GM19455 (cell line): ENCODE data around the gene LRRC2.
"Not testable (repeated sequence)": the region's sequence is repeated elsewhere in the genome, so short reads cannot be mapped to it uniquely, and the experiment has no call there.

Experiments
- ATAC-seq: cut with Tn5 transposase; IDR thresholded peaks from one replicate; pipeline ENCODE4 v1.9.1; 2021; ENCODE audit not compliant: unreplicated experiment

The LRRC2 gene, protein sequence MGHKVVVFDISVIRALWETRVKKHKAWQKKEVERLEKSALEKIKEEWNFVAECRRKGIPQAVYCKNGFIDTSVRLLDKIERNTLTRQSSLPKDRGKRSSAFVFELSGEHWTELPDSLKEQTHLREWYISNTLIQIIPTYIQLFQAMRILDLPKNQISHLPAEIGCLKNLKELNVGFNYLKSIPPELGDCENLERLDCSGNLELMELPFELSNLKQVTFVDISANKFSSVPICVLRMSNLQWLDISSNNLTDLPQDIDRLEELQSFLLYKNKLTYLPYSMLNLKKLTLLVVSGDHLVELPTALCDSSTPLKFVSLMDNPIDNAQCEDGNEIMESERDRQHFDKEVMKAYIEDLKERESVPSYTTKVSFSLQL

GRCh38 chr3:46566040-46566641 is at the start of gene LRRC2:
LRRC2 (minus strand) TSS chr3:46566302; CDS start chr3:46551591, 14,711 bp downstream.
- no peak for ATAC-seq

DNA sequence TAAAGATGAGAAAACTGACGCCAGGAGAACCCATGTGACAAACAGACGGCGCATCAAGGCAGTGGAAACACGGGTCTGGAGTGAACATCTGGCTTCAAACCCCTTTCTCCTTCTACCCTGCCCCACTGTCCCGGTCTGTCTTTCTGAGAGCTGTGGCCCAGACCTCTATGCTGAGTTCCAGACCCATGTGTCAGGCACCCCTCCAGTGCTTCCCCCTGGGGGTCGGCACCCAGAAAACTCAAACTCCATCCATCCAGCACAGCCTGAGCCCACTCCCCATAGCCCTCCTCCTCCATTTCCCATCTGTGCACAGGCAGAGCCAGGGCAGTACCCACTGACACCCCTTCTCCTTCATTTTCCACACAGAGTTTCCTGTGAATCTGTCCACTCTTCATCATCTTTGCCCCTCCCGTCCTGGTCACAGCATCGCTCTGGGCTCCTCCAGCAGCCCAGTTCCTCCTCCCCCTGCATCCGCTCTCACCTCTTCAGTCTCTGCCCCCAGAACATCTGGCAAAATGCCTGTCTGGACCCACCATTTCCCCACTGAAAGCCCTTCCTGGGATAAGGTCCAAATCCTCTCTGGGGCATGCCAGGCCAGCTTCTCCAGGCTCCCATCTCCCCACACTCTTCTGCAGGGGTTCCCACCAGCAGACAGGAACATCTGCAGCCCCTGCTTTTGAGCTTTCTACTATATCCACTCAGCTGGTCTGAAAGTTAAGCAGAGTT is 49.1 kb upstream of the LRRC2 start:
- ATAC-seq: no peak

- no peak for ATAC-seq
Measured at GRCh38 chr3:46614431-46614830, 48.3 kb upstream of the LRRC2 start.

DNA sequence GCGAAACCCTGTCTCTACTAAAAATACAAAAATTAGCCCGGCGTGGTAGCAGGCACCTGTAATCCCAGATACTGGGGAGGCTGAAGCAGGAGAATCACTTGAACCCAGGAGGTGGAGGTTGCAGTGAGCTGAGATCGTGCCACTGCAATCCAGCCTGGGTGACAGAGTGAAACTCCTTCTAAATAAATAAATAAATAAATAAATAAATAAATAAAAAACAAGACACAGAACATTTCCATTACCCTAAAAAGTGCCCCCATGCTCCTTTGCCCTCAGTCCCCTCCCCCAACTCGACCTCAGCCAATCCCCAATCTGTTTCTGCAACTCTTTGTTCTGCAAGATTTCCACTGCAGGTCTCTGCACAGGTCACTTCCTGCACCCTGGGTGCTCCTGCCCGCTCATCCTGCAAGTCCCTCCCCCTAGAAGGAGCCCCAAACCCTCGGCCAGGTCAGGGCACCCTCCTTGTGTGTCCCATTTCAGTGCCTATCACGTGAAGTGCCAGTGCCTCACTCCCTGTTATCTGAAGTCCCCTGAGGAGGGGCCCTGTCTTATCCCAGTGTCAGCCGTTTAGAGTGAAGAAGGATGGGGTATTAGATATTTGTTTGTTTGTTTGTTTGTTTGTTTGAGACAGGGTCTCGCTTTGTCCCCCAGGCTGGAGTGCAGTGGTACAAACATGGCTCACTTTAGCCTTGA is 47.4 kb upstream of the LRRC2 start:
- ATAC-seq: no peak

- ATAC-seq: no peak
Measured at GRCh38 chr3:46612324-46612723, 46.2 kb upstream of the LRRC2 start, which contains the start of gene FAM240A. FAM240A (plus strand) TSS chr3:46612525; CDS start chr3:46612684, 159 bp downstream.

DNA sequence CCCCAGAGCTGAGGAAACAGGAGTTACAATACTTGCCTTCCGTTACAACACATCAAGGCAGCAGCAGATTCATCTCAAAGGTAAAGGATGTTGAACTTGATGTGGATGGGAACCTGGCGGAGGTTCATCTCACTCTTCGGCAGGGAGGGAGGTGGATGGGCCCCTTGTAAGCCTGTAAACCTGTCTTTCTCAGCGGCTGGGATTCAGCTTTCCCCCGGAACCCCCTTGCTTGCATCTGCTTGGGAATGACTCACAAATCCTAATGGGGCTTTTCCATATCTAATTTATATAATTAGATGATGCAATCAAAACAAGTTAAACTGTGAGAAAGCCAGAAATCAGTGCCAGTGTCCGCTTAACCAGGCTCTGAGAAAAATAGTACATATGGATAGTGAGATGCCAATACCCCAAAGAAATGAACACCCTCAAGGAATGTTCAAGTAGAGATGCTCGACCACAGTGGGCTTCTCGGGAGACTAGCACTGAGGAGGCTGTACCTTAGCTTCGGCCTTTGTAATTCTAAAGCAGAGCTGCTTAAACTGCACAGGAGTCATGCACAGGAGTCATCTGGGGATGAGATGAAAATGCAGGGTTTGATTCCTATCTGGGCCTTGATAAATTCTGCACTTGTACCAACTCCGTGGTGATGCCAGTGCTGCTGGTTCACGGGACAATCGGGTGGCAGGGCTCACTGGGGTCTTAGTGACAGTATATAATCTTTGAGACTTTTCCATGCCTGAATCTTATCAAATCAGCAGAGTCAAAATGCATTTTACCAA is 44.0 kb upstream of the LRRC2 start:
- no peak for ATAC-seq

GRCh38 chr3:46609212-46609721 is 43.2 kb upstream of the LRRC2 start:
- no peak for ATAC-seq

DNA sequence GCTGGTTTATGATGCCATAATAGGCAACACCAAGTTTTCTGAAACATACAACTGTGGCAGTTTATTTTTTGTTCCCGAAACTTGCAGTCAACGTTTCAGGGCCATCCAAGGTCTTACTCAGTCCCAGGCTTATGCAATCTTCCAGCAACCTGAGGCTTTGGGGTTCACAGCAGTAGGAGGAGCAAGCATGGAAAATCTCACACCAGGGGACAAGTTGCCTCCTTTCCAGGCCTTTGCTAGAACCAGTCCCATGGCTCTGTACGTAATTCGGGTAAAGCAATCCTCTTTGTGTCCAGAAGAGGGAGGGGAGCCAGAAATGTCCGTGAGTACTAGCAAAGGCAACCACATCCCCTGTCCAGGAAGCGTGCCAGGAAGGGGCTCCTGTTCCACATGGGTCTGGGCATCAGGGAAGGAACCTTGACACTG is 41.5 kb upstream of the LRRC2 start:
- no peak for ATAC-seq

DNA sequence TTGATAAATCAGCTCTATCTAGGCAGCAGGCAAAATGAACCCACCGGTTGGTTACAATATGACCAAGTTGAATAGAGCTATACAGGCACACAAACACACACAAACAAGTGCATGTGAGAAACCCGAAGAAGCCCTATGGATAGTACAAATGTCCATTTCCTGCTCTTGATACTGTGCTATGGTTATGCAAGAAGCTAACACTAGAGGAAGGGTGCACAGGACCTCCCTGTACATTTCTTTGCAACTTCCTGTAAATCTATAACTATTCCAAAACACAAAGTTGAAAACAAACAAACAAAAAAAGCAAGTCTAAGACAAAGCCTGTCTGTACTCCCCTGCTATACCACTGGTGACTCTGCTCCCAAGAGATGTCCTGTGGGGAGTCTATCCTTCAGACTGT is 38.0 kb upstream of the LRRC2 start:
- ATAC-seq: no peak

DNA sequence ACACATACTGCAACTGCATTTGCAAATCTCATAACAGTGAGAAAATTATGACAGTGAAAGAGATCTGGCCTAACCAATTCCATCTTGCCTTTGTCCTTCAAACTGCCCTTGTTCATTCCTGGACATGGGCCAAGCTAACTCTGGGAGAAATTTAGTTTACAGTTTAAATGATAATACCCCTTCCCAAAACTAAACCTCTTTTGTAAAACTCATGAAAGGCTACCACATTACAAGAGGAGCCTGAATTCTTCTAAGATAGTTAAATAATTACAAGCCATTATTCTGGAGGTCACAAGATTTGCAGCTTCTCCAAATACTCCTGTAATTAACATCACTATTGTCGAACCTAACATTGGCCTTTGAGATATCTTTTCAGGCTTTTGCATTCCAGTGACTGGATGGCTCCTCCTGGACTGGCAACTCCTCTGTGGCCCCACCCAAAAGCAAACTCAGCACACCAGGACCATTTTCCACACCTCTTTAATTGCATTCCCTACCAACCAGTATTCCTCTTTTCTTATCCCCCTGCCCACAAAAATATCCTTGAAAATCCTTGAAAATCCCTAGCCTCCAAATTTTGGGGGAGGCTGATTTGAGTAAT is 37.4 kb upstream of the LRRC2 start:
- no peak for ATAC-seq

DNA sequence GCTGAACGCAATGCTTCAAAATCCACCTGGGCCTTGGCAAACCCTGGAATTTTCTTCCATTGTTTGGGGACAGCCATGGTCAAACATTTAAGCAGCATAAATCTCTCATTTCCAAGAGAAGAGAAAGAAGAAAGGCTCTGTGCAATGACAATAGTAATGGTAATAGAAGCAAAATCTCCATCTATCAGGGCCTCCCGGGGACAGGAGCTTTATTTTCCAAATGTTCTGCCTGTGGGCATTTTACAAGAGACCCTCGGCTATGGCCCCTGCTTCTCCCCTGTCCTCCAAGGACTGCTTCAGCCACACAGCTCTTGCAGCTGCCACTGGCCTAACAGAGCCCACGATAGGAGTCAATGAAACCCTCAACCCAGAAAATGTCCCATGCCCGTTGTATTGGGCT is 33.5 kb upstream of the LRRC2 start:
- ATAC-seq: no peak

DNA sequence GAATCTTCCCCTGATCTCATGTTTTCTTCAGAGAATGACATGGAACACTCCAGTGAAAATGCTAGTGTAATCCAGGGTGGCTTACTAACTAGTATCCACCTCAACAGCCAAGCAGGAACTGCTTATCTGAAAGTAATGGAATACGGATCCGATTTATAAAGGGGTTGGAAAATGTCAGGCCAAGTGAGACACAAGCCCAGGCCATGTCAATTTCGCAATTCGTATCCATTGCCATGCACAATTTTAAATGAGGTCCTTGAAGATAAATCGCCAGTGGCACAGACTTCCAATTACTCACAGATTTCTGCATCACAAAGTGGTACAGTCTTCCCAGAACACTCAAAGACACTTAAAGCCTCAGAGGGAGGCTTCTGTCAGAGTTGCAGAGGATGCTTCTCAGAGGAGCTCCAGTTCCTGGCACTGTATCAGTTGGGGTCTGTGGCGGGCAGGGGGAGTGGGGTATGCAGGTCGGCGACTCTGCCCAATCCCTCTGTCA is 29.8 kb upstream of the LRRC2 start:
- ATAC-seq: no peak

DNA sequence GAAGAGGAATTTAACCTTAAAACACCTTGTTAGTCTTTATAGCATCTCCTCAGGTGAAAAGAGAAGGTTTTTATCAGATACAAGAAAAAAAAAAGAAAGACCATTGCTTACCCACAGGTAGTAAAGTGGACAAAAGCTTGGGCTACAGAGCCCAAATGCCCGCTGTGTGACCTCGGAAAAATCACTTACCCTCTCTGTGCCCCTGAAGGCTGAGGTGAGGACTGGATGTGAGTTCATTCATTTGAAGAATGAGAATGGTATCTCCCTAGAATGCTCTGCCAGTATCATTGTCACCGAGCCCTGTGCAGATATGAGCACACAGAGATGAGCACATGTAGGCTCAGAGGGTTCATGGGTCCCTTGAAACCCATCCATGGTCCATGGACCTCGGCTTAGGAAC is 28.6 kb upstream of the LRRC2 start:
- no peak for ATAC-seq

- no peak for ATAC-seq
Measured at GRCh38 chr3:46593979-46594378, 27.9 kb upstream of the LRRC2 start.

- no peak for ATAC-seq
Measured at GRCh38 chr3:46593274-46593862, 27.3 kb upstream of the LRRC2 start.

DNA sequence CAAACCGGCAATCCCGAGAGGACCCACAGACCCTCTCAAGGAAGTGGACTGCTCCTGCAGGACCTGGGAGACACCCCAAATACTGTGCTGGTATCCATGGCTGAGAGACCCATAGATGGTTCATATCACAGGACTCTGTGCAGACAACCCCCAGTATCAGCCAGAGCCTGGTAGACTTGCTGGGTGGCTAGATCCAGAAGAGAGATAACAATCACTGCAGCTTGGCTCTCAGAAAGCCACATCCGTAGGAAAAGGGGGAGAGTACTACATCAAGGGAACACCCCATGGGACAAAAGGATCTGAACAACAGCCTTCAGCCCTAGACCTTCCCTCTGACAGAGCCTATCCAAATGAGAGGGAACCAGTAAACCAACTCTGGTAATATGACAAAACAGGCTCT is 21.2 kb upstream of the LRRC2 start:
- not testable (repeated sequence) for ATAC-seq

- ATAC-seq: no peak
Measured at GRCh38 chr3:46586738-46587246, 20.7 kb upstream of the LRRC2 start.

DNA sequence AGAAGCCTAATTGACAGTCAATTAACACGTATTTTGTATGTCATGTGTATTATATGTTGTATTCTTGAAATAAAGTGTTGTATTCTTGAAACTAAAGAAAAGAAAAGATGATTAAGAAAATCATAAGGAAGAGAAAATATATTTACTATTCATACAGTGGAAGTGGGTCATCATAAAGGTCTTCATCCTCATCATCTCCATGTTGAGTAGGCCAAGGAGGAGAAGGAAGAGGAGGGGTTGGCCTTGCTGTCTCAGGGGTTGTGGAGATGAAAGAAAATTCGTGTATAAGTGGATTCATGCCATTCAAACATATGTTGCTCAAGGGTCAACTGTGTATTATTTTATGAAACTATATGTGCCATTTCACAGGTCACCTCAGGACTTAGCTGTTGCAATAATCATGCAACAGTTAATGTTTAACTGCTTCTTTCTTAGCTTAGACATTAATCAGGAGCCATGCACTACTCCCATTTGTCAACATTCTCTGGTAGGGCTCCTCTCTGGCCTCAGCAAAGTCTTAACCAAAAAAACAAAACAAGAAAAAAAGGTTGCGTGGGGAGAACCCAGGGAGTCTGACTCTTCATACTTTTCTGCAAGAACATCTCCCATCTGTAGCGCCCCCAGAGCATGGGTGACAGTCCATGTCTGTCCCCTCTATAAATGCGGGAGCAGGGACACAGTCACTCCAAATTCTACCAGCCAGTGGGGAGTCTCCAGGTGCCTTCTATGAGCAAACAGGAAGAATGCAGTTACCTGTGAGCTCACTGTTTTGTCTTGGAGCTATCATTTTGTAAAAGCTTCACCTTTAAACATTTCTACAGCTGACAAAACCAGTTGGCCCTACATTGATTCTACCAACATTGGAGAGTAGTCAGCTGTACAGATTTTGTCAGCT is 19.9 kb upstream of the LRRC2 start:
- ATAC-seq: no peak
